SU-DHL-6 (cell line): ENCODE data around the gene ERAL1.

Experiments used
- H2AFZ ChIP-seq: fragments of 200-600 bp; sonication (generic); 2 replicates; pipeline ENCODE4 v1.6.1; 2014; ENCODE audit warnings: low read depth, mild to moderate bottlenecking, moderate library complexity, mixed read lengths, antibody characterized with exemption, low read length; ENCODE audit not compliant: severe bottlenecking
- H3F3A ChIP-seq: fragments of 200-600 bp; shearing (Covaris generic); 2 replicates; pipeline ENCODE4 v1.6.0; 2016; ENCODE audit warnings: antibody characterized with exemption, mild to moderate bottlenecking; ENCODE audit not compliant: insufficient read depth
- H3K27ac ChIP-seq: fragments of 200-600 bp; sonication (generic); 2 replicates; pipeline ENCODE4 v1.5.1; 2016; ENCODE audit warnings: low read depth, mild to moderate bottlenecking, low read length, moderate library complexity, mixed read lengths
- H3K27me3 ChIP-seq: fragments of 200-600 bp; sonication (generic), shearing (Covaris generic); 2 replicates; pipeline ENCODE4 v1.6.0; 2014; ENCODE audit warnings: mild to moderate bottlenecking, low read length
- H3K36me3 ChIP-seq: fragments of 200-600 bp; sonication (generic); 2 replicates; pipeline ENCODE4 v1.6.1; 2014; ENCODE audit warnings: mild to moderate bottlenecking, low read length, mixed read lengths
- H3K4me2 ChIP-seq: fragments of 300-600, 200-600 bp; shearing (Covaris generic), sonication (generic); 2 replicates; pipeline ENCODE4 v1.6.0; 2014; ENCODE audit warnings: low read length, low read depth, mild to moderate bottlenecking; ENCODE audit not compliant: poor library complexity, severe bottlenecking
- H3K4me3 ChIP-seq: fragments of 200-600 bp; sonication (generic); 2 replicates; pipeline ENCODE4 v1.5.1; 2014; ENCODE audit warnings: antibody characterized with exemption, low read length, mild to moderate bottlenecking, mixed read lengths; ENCODE audit not compliant: insufficient read depth, poor library complexity, severe bottlenecking
- H3K79me2 ChIP-seq: fragments of 200-600 bp; sonication (generic); 2 replicates; pipeline ENCODE4 v1.6.1; 2014; ENCODE audit warnings: mild to moderate bottlenecking, low read length, moderate library complexity; ENCODE audit not compliant: insufficient read depth
- H3K9ac ChIP-seq: fragments of 200-600 bp; sonication (generic); 2 replicates; pipeline ENCODE4 v1.7.0; 2014; ENCODE audit warnings: mild to moderate bottlenecking, low read length
- H3K9me2 ChIP-seq: fragments of 200-600 bp; sonication (generic); replicated peaks from 2 replicates; pipeline ENCODE4 v1.6.1; 2014; ENCODE audit warnings: low read length; ENCODE audit not compliant: insufficient read depth
- H3K9me3 ChIP-seq: fragments of 200-600 bp; sonication (generic); 2 replicates; pipeline ENCODE4 v1.6.1; 2014; ENCODE audit warnings: low read length, mixed read lengths; ENCODE audit not compliant: insufficient read depth
- H4K20me1 ChIP-seq: fragments of 200-600 bp; sonication (generic); 2 replicates; pipeline ENCODE4 v1.6.1; 2014; ENCODE audit warnings: low read depth, mild to moderate bottlenecking, antibody characterized with exemption, low read length, moderate library complexity, mixed read lengths
- CTCF ChIP-seq: fragments of 200-600 bp; sonication (generic); IDR thresholded peaks from one replicate; pipeline ENCODE4 v1.5.1; 2017; ENCODE audit warnings: antibody characterized with exemption, mild to moderate bottlenecking, low read length, moderate library complexity; ENCODE audit not compliant: insufficient read depth, poor library complexity, severe bottlenecking
- EZH2phosphoT487 ChIP-seq: fragments of 200-600 bp; sonication (generic), shearing (Covaris generic); conservative IDR thresholded peaks from 2 replicates; pipeline ENCODE4 v1.6.1; 2018; ENCODE audit warnings: mild to moderate bottlenecking, antibody characterized with exemption, low read length, moderate library complexity, mixed read lengths

Gene ERAL1

GRCh38 chr17:28864991-28865849 is 10.4 kb downstream of the ERAL1 start:
- H3K4me3 ChIP-seq: no peak overlapping the region

GRCh38 chr17:28865946-28866752 is 11.3 kb downstream of the ERAL1 start:
- Histone ChIP-seq H3K27ac (no peak overlapping the region), H3F3A (no peaks in the 10 kb centered on the region), H4K20me1 (no peaks in the 10 kb centered on the region), H2AFZ (peak overlapping the region; percentile 2), H3K36me3 (no peaks in the 10 kb centered on the region), H3K79me2 (no peaks in the 10 kb centered on the region), H3K4me3 (no peak overlapping the region), H3K9me3 (no peaks in the 10 kb centered on the region), H3K27me3 (no peaks in the 10 kb centered on the region), H3K9me2 (no peaks in the 10 kb centered on the region), H3K9ac (peak overlapping the region; percentile 17; the same call in 1 of the 2 replicates), H3K4me2 (no peak overlapping the region)
- TF ChIP-seq CTCF (no peak), EZH2phosphoT487 (no peak)

More at GRCh38 chr17:28864991-28865849, 10.4 kb downstream of the ERAL1 start:
- peak overlapping the region; percentile 2 for H2AFZ ChIP-seq
- no peaks in the 10 kb centered on the region for H3K27me3 ChIP-seq
- TF ChIP-seq EZH2phosphoT487: no peak
- TF ChIP-seq CTCF: no peak
- H3K27ac ChIP-seq: no peak overlapping the region
- no peaks in the 10 kb centered on the region for H3K9me2 ChIP-seq
- peak overlapping the region; percentile 17; the same call in 1 of the 2 replicates for H3K9ac ChIP-seq
- no peaks in the 10 kb centered on the region for H4K20me1 ChIP-seq
- H3K79me2 ChIP-seq: no peaks in the 10 kb centered on the region
- no peak overlapping the region for H3K4me2 ChIP-seq
- no peaks in the 10 kb centered on the region for H3K36me3 ChIP-seq
- H3F3A ChIP-seq: no peaks in the 10 kb centered on the region
- no peaks in the 10 kb centered on the region for H3K9me3 ChIP-seq

DNA sequence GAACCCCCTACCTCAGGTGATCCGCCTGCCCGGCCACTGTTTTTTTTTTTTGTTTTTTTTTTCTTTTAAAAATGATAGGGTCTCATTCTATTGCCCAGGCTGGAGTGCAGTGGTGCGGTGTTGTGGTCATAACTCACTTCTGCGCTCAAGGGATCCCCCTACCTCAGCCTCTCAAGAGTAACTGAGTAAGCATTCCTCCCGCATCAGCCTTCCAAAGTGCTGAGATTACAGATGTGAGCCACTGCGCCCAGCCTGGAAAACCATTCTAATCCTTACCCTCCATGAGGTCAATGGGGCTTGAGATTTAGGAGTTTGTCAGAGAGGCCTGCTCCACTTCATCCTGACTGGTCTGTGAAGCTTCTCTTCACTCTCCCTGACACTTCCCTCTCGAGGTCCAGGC is 12.5 kb downstream of the ERAL1 start:
- Histone ChIP-seq H3K27ac (no peak overlapping the region), H3K27me3 (no peaks in the 10 kb centered on the region), H3K4me2 (no peak overlapping the region), H3K79me2 (no peaks in the 10 kb centered on the region), H3K9me2 (no peaks in the 10 kb centered on the region), H3K4me3 (no peak overlapping the region), H3K36me3 (no peaks in the 10 kb centered on the region), H3K9me3 (no peaks in the 10 kb centered on the region), H2AFZ (no peak overlapping the region), H3F3A (no peaks in the 10 kb centered on the region), H4K20me1 (no peaks in the 10 kb centered on the region), H3K9ac (no peak overlapping the region)
- TF ChIP-seq CTCF (no peak), EZH2phosphoT487 (no peak)
